Choroid plexus epithelial cell (primary cell): ENCODE results near the gene PLEKHG5.

ENCODE experiments used
- DNase-seq: peaks from one replicate; pipeline ENCODE4 v3.0.0-alpha.2; 2010; ENCODE audit warnings: low read depth
- H3K4me3 ChIP-seq: 2 replicates; pipeline ENCODE4 v1.5.1; 2011; ENCODE audit warnings: low read depth, mild to moderate bottlenecking, control low read depth, low read length, moderate library complexity
- CTCF ChIP-seq: conservative IDR thresholded peaks from 2 replicates; pipeline ENCODE4 v1.5.1; 2011; ENCODE audit warnings: low read depth, mild to moderate bottlenecking, control low read depth, inconsistent platforms, low read length, moderate library complexity

The PLEKHG5 gene

DNA sequence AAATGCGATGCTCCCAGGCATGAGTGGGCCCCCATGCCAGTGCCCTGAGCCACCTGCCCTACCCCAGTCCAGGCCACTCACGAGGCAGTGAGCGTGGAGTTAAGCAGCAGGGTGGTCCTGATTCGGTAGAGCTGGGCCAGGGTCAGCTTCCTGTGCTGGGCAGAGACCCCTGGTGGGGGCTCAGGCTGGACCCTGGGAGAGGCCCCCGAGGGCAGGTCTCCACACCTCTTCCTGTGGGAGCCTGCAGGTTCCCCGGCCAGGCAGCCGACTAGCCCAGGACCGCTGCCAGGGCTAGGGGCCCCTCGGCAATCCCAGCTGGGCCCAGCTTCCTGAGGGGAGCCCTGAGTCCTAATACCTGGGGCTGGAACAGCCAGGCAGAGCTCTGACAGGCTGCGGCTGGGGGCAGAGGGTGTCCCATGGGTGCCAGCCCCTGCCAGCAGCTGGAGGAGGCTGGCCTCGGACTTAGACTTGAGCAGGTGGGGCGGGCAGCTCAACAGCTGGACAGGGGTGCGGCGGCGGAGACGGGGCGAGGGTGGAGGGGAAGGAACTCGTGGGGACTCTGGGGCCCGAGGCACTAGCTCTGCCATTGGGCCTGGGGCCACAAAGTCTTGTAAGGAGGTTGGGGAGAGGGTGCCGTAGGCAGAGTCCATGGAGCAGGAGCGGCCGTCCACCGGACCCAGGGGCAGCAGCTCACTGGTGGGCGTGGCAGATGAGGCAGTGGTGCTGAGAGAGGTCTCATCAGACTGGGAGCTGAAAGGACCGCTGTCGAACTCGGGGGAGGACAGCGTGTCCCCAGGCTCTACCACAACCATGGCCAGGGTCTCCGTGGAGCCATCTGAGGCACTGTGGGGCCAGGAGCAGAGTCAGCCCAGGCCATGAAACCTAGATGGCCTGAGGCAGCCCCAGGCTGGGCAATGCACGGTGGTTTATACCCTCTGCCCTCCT is 23.5 kb downstream of the PLEKHG5 start:
- TF ChIP-seq CTCF, result no peak
- DNase-seq, result no peak
- H3K4me3 ChIP-seq, result no peak overlapping the region

DNA sequence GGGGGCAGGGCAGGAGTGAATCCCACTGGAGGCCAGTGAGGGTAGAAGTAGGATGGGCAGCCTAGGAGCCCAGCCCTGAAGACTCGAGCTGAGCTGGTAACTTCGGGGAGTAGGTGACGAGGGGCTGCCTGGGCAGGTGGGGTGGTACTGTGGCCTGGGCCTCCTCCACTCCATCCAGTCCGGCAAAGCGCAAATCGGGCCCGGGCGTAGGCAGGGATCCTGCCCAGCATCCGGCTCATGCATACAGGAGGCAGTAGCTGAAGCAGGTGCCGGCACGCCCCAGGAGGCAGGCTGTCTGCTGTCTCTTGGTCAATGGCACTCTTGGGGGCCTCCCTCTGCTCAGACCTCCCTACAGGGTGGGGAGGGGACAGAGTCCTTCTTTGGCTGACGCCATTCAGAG is 24.2 kb downstream of the PLEKHG5 start:
- no peak overlapping the region for H3K4me3 ChIP-seq
- no peak for TF ChIP-seq CTCF
- no peak for DNase-seq

GRCh38 chr1:6466751-6467150 is 24.7 kb downstream of the PLEKHG5 start:
- TF ChIP-seq CTCF, result no peak
- DNase-seq, result no peak
- no peak overlapping the region for H3K4me3 ChIP-seq

GRCh38 chr1:6466023-6466422 is 25.4 kb downstream of the PLEKHG5 start, which contains the start of gene TNFRSF25:
TSS of gene TNFRSF25 (minus strand) at chr1:6466173. CDS start at chr1:6466107, 66 bp downstream.
- DNase-seq, result no peak
- no peak within 1 kb of the TSS for H3K4me3 ChIP-seq
- TF ChIP-seq CTCF, result no peak

DNA sequence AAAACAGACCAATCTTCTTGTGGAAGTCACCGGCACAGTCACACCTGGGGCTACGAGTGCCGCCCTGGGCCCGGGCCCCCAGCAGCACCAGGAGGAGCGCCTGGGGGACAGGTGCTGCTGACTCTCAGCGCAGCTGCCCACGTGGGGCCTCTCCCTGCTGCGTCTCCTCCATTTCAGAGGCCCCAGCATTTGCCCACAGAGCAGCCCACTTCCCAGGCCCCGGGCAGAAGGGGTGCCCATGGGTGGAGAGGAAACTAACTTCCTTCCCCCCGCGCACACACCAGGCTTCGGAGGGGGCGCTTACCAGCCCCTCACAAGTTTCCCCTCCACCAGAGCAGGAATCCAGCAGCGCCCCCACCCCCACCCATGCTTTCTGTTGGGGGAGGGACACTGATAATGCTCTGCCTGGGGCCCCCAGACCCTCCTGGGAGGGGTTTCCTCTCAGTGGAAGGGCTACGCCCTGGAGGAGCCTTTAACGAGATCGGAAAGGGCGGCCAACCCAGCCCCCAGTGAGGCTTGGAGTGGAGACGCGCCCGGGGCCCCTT is 25.9 kb downstream of the PLEKHG5 start:
- no peak for TF ChIP-seq CTCF
- no peak overlapping the region for H3K4me3 ChIP-seq
- no peak for DNase-seq

GRCh38 chr1:6464915-6465314 is 26.6 kb downstream of the PLEKHG5 start:
- TF ChIP-seq CTCF, result no peak
- no peak overlapping the region for H3K4me3 ChIP-seq
- no peak for DNase-seq
